GM21360 (cell line): ENCODE data around the gene GPR17.

Experiments used
- ATAC-seq: cut with Tn5 transposase; IDR thresholded peaks from one replicate; pipeline ENCODE4 v1.9.1; 2021; ENCODE audit warnings: mild to moderate bottlenecking, moderate library complexity; ENCODE audit not compliant: unreplicated experiment

GPR17 gene

DNA sequence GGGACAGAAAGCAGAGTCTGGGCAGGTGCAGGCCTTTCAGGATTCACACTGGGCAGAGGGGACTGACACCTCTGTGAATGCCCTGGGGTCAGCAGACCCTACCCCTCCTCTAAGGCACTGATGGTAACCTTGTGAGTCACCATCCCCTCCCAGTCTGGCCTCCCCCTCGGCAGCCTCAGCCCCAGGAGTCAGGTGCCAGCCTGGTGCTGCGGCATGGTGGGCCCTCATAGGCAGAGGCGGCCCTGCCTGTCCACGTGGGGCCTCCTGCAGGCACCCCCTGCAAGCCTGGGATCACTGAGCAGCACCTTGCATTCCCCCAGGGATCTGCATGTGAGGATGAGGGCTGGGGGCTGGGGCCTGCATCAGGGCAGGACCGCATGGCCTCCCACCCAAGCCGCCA lies 4.8 kb upstream of the GPR17 start:
- ATAC-seq = no peak

GRCh38 chr2:127641846-127642507 lies 4.0 kb upstream of the GPR17 start:
- ATAC-seq = no peak

GRCh38 chr2:127642706-127643438 lies 3.1 kb upstream of the GPR17 start:
- ATAC-seq = no peak

DNA sequence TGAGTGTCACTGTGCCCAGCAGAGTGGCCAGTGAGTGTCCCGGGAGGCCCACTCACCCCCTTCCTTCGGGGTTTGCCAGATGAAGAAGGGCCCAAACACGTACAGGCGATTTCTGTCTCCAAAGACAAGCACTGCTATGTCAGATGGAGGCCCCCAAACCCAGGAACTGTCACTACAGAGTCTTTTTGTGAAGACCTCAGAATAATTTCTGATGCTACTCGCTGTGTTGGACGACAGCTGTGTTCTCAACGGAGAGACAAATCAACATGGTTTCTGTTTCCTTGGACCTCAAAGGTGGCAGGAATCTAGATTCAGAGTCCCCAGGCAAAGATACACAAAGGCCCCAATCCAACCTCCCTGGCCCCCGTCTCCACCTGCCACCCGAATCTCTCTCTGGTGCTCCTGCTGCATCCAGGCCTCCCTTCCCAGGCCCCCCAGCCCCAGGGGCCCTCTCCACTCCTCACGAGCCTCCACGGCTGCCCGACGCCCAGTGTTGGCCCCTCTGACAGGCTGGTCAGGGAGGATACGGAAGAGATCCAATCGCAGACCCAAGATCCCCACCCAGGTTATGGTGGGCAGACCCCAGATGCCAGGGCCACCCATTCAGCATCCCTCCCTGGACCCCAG lies 2.4 kb upstream of the GPR17 start:
- no peak for ATAC-seq

- no peak for ATAC-seq
Observed at GRCh38 chr2:127644066-127645025, 1.6 kb upstream of the GPR17 start.

- no peak for ATAC-seq
Observed at GRCh38 chr2:127645026-127645394, 943 bp upstream of the GPR17 start.

DNA sequence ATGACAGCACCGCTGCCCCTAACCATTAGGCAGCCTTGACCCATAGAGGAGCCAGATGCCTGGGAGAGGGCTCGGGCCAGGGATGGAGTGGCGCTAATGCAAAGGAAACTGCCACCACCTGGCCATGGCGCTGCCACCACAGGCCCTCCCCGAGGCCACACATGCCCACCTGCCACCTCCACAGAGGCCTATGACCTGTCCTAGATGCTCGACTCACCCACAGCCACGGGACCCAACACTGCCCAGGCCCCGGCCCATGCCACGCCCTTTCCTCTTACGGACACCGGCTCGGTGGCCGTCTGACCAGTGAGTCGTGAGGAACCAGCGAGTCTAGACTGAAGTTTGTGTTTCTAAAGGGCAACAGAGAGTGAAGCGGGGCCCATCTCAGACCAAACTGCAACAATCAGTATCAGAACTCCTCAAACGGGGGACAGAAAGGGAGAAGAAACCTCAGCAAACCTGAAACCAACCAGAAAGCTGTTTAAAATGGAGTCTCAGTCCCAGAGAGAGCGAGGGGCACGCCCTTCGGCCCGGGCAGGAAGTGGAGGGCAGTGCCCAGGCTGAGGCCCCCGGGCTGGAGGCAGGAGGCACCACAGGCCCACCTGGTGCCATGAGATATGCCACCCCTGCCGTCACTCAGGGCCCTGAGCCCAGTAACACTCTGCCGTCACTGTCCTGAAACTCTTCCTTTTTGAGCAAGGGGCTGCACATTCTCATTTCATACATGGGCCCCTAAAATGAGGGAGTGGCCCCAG lies 711 bp downstream of the GPR17 start:
- ATAC-seq = no peak

- ATAC-seq = no peak
Observed at GRCh38 chr2:127647242-127648190, 1.6 kb downstream of the GPR17 start.

- no peak for ATAC-seq
Observed at GRCh38 chr2:127648321-127648720, 2.4 kb downstream of the GPR17 start.

GRCh38 chr2:127649100-127649611 lies 3.2 kb downstream of the GPR17 start:
- ATAC-seq = no peak

DNA sequence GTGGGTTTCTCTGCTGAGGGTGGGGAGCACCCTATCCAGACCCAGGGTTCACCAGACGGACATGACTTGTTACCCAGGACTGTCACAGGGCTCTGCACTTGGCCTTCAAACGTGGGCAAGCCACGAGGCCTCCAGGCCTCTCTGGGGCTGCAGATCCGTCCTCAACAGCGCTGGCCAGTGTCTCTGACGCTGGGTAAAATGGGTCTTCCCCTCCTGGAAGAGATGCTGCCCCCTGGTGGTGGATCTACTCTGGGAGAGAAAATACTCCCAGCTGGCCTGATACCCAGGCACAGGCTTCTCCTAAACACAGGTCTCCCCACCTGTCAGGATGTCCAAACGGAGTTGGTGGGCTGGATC lies 3.7 kb downstream of the GPR17 start:
- ATAC-seq = peak; percentile 56

- no peak for ATAC-seq
Observed at GRCh38 chr2:127650041-127650784, 4.3 kb downstream of the GPR17 start.

- ATAC-seq = no peak
Observed at GRCh38 chr2:127650785-127651380, 4.9 kb downstream of the GPR17 start.

DNA sequence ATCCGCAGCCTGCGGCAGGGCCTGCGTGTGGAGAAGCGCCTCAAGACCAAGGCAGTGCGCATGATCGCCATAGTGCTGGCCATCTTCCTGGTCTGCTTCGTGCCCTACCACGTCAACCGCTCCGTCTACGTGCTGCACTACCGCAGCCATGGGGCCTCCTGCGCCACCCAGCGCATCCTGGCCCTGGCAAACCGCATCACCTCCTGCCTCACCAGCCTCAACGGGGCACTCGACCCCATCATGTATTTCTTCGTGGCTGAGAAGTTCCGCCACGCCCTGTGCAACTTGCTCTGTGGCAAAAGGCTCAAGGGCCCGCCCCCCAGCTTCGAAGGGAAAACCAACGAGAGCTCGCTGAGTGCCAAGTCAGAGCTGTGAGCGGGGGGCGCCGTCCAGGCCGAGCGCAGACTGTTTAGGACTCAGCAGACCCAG lies 5.4 kb downstream of the GPR17 start:
- ATAC-seq = no peak

DNA sequence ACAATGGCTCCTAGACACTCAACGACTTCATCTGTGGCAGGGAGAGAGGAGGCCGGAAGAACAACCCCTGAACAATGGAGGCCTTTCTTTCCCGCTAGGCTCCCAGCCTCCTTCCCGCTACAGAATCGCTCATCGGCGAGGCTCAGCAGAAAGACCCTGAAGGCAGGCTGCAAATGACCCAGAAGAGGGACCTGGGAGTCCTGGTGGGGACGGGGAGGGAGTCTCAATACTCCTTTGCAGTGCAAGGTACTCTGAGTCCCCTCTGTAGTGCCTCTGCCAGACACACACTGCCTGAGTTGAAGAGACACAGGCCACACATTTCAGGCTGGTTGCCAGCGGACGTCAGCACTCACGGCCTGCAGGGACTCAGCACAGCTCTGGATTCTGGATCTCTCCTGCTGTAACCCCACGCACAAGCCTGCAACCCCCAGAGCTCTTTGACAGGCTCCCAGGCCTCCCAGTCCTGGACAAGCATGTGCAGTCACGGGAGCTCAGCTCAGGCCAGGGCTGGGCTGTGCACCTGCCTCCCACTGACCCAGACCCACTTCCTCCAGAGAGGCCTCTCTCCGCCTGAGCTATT lies 6.1 kb downstream of the GPR17 start:
- ATAC-seq = no peak

- ATAC-seq = no peak
Observed at GRCh38 chr2:127652786-127653357, 6.9 kb downstream of the GPR17 start.

- no peak for ATAC-seq
Observed at GRCh38 chr2:127653421-127654083, 7.6 kb downstream of the GPR17 start.
